NCI-H128 (cell line): Measurements from ENCODE around the gene MIB1.

ENCODE experiments used
- DNase-seq: peaks from one replicate; lab custom pipeline; 2025; ENCODE audit not compliant: unreplicated experiment; lab: John Stamatoyannopoulos, UW

Gene MIB1

DNA sequence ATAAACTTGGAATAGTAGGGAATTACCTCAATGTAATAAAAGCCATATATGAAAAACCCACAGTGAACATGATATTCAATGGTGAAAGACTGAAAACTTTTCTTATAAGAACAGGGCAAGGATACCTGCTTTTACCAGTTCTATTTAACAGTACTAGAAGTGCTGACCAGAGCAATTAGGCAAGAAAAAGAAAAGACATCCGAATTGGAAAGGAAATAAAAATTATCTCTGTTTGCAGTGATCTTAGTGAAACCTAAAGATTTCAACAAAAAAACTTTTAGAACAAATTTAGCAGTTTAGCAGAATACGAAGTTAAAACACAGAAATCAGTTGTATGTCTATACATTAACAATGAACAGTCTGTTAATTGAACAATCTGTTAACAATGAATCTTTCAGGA lies 69.1 kb downstream of the MIB1 start:
- DNase-seq: no peak

DNA sequence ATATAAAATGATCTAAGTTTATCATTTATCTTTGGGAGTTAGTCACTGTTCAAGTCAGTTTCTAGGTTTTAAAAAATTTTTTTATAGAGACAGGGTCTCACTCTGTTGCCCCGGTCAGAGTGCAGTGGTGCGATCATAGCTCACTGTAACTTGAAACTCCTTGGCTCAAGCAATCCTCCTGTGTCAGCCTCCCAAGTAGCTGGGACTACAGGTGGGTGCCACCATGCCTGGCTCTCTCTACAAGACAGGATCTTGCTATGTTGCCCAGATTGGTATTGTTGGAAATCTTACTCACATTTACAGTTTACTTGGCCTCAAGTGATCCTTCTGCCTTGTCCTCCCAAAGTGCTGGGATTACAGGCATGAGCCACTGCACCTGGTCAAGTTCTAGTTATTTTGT lies 74.5 kb downstream of the MIB1 start:
- no peak for DNase-seq

DNA sequence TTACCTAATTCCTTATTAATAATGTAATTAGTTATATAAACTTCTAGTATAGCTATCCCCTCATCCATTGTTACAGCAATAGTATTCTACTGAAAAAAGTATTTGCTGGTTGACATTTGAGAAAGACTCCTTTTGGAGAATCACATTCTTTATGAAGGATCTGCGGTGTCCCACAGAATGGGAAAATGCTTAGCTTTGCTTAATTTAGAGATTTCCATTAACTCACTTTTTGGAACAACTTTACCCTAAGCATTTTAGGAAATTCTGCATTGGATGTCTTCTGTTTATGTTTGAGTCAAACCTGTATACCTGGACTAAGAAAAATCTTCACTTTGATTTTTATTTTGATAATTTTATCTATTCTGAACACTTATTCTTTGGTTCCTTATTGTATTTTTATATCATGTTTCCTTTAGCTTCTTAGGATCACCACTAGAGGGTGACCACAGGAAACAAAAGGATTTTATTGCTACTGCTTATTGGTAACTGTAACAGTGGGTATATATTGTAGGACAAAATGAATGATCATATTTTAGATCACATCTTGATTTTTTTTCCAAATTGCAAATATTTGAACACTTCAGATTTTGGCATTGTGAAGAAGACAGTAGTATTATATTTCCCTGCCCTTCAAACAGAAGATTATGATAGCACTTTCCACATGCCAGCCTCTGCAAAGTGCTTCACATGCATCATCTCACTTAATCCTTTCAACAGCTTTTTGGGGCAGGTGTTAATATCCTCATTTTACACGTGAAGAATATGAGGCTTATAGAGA lies 79.6 kb downstream of the MIB1 start:
- no peak for DNase-seq

DNA sequence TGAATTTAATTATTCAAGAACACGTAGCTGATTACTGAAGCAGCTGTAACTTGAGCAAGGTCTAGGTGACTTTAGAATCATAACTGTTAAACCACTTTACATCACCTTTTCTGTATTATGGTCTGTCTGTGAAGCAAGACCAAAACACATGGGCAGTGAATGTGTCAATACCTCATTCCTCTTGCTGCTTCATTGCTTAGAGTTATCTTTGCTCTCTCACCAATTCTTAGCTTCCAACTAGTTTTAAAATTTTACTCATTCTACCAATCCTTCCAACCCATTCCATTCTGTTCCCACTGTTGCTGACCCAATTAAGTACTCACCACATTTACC lies 80.2 kb downstream of the MIB1 start:
- DNase-seq: no peak

DNA sequence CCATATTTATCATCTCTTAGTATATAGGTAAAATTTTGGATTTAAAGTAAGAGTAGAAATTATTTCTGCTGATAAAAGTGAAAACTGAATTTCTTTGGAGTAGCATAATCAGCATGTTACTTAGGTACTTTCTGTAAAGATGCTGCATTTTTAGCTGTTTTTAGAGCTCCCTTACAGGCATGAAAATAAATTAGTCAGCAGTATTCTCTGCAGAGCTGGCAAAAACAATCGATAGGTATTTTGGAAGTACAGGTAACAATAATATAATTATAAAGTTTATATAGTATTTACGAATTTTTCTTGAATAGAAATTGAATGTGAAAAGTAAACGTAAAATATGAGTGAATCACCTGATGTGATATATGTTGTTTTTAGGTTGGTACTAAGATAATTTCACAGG lies 83.3 kb downstream of the MIB1 start:
- DNase-seq: no peak

DNA sequence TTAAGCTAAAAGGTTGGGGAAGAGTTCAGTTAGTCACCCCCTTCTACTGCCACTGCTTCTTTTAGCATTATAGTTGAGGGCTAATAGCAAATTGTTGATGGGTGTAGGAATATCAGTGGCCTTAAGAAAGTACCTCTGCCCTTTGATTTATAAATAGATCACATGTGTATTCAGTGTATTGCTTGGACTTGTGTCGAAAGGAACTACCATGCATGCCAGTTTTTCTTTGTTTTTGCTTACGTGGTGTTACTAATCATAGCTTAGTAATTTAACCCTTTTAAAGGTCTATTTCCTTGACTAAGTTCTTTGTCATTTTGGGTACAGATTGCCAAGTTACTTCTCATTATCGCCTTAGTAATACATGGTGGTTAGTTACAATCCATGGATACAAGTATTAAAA lies 85.6 kb downstream of the MIB1 start:
- DNase-seq: no peak

DNA sequence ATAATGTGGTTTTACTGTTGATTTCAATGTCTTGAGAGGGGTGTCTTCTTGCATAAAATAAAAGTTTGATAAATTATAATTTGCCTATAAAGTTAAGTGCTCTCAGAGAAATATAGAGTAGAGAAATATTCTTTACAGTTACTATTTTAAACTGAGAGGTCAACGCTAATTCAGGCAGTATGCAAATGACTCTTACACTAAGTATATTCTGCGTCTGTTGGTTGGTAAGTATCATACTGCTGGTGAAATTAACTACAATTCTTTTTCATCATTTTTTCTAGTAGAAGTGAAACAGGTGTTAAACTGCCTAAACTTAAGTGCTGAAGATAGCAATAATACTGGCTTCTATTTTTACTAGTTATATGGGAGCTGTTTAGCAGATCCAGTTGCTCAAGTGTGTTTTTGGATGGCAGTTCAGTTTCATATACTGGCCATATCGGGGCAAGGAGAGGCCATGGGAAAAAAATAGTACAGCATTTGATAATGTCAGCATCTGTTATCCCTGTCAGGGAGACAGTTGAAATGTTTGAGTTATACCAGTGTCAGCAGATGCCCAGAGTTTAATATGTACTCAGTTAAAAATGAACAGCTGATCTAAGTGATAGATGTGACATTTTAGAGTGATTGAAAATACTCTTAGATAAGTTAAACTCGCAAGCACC lies 86.2 kb downstream of the MIB1 start:
- DNase-seq: no peak

DNA sequence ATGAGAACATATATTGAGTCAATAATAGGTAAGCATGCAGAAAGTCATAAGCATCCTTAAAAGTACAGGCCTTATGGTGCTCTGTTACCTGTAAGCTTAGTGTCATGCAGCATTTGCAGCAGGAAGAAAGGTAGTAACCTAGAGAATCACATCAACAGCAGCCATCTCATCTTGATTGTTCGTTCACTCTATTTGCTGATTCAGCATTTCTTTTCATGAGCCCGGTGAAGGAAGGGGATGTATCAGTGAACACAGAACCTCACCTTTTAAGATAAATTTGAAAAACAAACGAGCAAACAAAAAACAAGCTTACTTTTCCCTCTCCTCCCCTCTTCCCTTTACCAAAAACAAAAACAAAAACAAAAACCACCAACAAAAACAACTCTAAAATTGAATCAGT lies 89.9 kb downstream of the MIB1 start:
- no peak for DNase-seq

DNA sequence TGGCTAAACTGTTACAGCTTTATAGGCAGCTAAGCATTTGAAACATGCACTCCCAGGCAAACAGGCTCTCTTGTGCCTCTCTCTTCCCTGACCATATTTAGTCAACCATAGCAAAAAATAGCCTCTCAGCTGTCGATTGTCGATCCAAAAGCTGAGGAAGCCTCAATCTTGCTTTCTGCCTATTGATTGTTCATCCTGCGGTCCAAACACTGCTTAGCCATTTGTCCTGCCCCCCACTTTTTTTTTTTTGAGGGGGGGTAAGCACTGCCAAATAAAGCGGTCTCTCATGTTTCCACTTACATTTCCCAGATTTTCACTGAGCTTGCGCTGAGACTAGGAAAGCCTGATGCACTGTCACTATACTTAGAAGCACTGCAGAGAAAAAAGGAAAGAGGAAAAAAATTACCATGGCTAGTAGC lies 90.8 kb downstream of the MIB1 start:
- no peak for DNase-seq

DNA sequence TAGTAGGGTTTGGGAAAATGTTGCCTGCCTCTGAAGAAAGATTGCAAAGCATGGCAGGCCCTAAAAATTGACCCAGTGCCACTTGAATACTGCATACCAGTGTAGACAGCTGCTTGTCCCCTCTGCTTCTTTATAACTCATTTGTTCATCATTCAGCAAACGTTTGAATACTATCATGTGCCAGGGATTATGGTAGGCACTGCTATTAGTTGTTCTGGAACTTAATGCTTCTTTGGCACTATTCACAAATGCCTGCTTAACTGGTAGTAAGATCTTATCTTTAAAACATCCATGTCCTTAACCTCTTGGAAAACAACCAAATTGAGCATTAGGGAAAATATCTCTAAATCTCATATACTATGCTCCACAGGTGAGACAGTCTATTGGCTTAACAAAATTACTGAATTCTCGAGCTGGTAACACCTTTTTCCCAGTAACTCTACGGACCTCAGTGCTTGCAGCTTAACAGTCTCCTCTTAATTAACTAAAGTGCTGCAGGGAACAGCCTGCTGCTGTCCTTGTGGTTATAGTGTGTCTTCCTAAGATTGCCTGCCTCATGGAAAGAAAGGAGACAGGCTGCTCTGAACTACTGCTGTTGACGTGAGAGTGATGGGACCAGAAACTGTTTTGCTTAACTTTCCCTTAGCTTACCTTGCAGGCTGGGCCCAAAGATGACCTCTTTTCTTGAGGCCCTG lies 93.2 kb downstream of the MIB1 start:
- no peak for DNase-seq

DNA sequence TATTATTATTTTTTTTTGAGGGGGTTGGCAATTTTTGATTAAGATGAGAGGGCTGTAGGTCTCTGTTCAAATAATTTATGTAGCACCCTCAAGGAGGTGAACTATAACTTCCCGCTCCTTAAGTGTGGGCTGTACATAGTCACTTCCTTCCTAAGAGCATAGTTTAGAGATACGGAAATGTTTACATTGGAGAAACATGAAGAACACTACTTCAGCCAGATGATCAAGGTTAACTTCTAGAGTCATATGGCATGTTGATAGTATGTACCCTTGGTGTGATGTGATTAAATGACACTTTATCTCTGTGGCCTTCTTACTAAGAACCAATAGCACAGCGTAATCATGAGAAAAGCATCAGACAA lies 93.7 kb downstream of the MIB1 start:
- DNase-seq: no peak

DNA sequence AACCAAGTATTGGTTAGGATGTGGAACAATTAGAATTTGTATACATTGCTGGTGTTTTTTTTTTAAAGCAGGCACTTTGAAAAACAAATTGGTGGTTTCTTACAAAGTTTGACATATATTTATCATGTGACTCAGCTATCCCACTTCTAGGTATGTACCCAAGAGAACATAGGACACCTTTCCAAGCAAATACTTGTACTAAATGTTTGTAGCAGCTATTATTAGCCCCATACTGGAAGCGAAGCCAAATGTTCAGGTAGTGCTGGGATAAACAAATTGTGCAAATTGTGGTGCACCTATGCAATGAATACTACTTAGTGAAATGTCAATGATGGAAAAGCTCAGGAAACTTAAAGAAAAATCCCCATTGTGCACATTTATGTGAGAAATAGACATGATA lies 101.0 kb downstream of the MIB1 start:
- no peak for DNase-seq

DNA sequence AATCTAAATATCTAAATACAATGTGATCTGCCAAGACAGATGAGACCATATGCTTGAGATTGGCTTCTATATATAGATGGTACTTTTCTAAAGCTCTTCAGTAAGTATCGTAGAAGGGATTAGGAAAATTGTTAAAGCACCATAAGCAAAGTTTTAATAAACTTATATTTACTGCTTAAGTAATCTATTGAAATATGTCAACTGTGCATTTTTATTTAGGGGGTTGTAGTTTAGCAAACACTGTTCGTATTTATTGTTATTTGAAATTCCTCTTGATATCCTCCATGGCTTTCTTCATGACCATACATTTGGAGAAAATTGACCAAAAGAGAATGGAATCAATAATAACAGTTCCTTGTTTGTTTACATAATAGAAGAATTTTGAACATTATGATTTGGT lies 102.7 kb downstream of the MIB1 start:
- DNase-seq: no peak

DNA sequence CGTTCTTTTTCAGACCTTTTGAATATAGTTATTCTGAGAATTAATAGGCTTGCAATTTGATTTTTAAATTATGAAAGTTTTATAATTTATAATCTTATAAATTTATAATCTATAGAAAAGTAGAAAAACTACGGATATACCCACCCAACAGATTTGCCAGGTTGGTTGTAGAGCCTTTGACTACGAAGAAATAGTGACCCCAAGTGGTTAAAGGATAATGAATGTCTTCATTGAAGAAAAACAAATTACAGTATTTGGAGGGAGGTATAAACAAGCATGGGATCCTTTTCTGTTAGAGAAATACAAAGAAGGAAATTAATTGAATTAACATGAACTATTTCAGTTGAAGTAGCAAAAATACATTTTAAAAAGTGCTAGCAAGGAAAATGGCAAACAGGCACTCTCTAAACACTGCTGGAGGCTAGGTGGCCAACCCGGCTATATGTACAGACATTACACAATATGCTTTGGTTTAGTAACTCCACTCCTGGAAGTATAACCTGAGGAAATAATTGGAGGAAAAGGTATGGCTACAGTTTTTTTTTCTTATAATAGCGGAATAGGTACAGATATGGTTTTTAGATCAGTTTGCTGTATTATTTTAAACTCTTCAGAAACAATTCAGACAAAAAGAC lies 110.9 kb downstream of the MIB1 start:
- DNase-seq: no peak

DNA sequence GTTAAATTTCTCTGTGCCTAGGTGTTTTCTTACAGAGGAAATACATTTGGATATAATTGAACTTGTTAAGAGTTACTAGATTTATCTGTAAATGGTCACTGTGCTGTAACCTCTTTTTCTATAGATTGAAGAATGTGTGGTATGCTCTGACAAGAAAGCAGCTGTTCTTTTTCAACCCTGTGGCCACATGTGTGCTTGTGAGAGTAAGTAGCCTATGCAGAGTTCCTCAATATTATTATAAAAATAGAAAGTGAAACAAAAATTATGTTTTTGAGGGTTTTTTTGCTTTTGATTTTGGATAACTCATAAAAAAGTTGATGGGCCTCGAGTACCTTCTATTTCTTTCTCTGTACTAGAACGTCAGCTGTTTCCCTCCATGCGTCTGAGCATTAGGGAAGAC lies 112.4 kb downstream of the MIB1 start:
- DNase-seq: no peak

DNA sequence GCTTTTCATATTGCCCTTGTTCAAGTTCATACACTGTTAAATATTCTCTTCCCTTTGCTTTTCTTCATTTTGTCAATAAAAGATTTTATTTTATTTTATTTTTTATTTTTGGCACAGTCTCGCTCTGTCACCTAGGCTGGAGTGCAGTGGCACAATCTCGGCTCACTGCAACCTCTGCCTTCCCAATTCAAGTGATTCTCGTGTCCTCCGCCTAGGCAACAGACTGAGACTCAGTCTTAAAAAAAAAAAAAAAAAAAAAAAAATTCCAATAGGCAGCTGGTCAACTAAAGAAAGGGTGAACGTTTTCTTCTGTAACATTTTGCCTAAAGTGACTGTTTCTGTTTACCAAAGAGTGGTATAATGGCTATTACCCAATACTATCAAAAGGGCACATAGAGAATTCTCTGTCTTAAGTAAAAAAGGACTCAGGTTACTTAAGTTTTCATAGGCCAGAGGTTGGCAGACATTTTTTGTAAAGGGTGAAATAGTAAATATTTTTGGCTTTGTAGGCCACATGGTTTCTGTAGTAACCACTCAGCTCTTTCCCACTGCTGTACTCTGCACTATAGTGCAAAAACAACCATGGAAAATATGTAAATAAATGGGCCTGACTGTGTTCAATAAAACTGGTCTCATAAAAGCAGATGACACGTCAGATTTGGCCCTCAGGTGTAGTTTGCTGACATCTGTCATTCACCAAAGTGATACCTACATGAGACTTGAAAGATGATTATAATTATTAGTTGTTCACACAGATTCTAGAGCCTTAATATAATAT lies 113.4 kb downstream of the MIB1 start:
- DNase-seq: no peak

DNA sequence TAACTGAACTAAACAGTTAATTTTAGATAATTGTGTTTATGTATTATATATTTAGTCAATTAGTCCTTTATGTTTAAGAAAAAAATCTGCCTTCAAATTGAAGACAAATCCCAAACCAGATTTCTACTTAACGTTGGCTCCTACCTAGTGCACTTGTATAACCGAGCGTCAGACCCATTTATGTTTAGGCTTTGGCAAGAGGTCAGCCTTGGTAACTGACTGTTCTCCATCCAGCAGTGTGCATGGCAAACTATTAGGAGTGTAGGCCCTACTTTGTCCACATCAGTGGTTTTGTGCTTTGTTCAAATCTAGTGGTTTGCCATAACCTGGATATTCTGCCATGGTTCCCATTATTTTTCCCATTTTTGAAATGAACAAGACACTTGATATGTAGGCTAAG lies 114.8 kb downstream of the MIB1 start:
- no peak for DNase-seq

DNA sequence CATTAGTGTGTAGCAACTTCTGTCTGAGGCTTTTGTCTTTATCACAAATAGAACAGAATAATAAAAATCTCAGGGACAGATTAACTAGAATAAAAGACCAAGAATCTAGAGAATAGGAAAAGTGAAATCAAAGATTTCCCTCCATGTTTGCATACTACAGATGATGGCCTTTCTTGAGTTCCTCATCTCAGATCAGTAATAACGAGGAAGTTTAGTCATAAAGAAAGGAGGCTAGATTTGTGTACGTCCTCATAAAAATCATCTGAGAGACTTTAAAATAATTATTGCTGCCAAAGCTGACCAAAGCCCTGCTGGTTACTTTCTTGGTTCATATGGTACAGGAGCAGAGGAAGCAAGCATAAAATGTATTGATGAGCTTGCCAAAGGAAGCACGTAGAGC lies 117.3 kb downstream of the MIB1 start:
- no peak for DNase-seq

DNA sequence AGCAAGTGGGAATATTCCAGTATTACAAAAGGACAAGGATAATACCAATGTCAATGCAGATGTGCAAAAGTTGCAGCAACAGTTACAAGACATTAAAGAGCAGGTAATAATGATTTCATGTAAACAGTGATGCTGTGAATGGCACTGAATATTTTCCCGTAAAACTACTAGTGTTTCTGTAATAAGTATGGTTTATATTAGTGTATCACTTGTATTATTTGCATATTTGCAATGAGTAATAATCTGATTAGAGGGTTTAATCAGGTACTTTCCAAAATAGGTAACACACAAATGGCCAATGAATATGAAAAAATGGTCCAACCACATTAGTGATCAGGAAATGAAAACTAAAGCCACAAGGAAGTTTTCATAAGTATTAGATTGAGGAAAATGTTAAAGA lies 118.0 kb downstream of the MIB1 start:
- no peak for DNase-seq

DNA sequence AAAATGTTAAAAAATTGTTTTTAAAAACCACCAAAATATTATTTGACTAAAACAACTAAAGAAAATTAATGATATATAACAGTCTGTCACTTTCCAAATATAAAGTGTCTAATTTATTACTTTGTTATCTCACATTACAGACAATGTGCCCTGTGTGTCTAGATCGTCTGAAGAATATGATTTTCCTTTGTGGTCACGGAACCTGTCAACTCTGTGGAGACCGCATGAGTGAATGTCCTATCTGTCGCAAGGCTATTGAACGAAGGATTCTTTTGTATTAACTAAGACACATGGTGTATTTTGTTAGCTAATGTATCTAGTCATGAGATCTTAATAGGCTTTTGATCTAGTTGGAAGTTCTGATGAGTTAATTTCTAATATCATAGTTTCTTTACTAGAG lies 123.8 kb downstream of the MIB1 start:
- DNase-seq: no peak

DNA sequence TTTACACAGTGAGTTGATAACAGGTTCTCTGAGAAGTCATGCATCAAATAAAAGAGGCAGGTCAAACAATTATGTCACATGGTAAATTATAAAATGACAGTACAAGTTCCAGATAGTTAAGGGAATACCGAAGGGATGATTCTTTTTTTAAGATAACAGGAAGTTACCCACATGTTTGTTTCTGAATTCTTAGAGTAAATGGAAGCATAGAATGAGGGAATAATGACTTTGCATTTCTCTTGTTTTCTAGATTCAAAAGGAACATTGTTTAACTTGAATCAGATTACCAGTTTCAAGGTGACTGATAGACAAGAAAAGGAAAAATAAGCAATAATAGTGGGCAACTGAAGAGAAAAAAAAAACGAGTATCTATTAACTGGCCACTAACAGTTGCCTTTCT lies 124.5 kb downstream of the MIB1 start:
- no peak for DNase-seq
